ENCODE measurements around the gene ZBTB20.

GRCh38 chr3:114469070-114469469, 678.0 kb downstream of the ZBTB20 start:
- no peak for TF ChIP-seq CTCF (IDR thresholded peaks at IDR 0.05)
- TF ChIP-seq POLR2A (IDR thresholded peaks at IDR 0.05): no peak
- TF ChIP-seq POLR2AphosphoS5 (IDR thresholded peaks at IDR 0.05): no peak
- TF ChIP-seq EP300 (IDR thresholded peaks at IDR 0.05): no peak

Measured in stomach (tissue), 4 donors.